Brain microvascular endothelial cell (primary cell): ENCODE data around the gene EIF3L.

Experiments used
- DNase-seq: peaks from one replicate; pipeline ENCODE4 v3.0.0-alpha.2; 2020
- H3K27ac ChIP-seq: fragments of 250-450 bp; sonication (Bioruptor Pico); 2 replicates; pipeline ENCODE4 v1.5.1; 2020; ENCODE audit warnings: mild to moderate bottlenecking, moderate library complexity
- H3K27me3 ChIP-seq: fragments of 250-450 bp; sonication (Bioruptor Pico); replicated peaks from 2 replicates; pipeline ENCODE4 v1.5.1; 2020; ENCODE audit warnings: mild to moderate bottlenecking
- H3K36me3 ChIP-seq: fragments of 250-450 bp; sonication (Bioruptor Pico); replicated peaks from 2 replicates; pipeline ENCODE4 v1.5.1; 2020; ENCODE audit warnings: mild to moderate bottlenecking
- H3K4me3 ChIP-seq: 2 replicates; pipeline ENCODE4 v1.5.1; 2011; ENCODE audit warnings: low read depth, mild to moderate bottlenecking, control low read depth, low read length, moderate library complexity
- CTCF ChIP-seq: IDR thresholded peaks from 2 replicates; pipeline ENCODE4 v1.5.1; 2011; ENCODE audit warnings: low read depth, mild to moderate bottlenecking, moderate library complexity, low read length, control low read depth, inconsistent platforms; ENCODE audit errors: missing control alignments
- in situ Hi-C: cut with HindIII; loops from 2 replicates; pipeline ENCODE4 v1.10.0; 2017; ENCODE audit warnings: low sequenced_read_pairs, low pct_ligation_motif_present

EIF3L gene

GRCh38 chr22:37808294-37808657 is 40.9 kb upstream of the EIF3L start:
- Histone ChIP-seq H3K27ac (peak overlapping the region; percentile 55), H3K36me3 (no peaks in the 10 kb centered on the region), H3K4me3 (peak overlapping the region; percentile 78), H3K27me3 (no peaks in the 10 kb centered on the region)
- no peak for TF ChIP-seq CTCF
- DNase-seq: no peak
- in situ Hi-C loops: no loop called here

GRCh38 chr22:37809672-37810333 is 39.4 kb upstream of the EIF3L start:
- Histone ChIP-seq H3K36me3 (peaks cover 5% of the 10 kb centered on the region), H3K4me3 (no peak overlapping the region), H3K27me3 (no peaks in the 10 kb centered on the region), H3K27ac (no peak overlapping the region)
- DNase-seq: no peak
- TF ChIP-seq CTCF: no peak
- in situ Hi-C loops: no loop called here

GRCh38 chr22:37811867-37812266 is 37.4 kb upstream of the EIF3L start:
- TF ChIP-seq CTCF: no peak
- DNase-seq: no peak
- Histone ChIP-seq H3K27ac (no peak overlapping the region), H3K27me3 (no peaks in the 10 kb centered on the region), H3K36me3 (peaks cover 7% of the 10 kb centered on the region), H3K4me3 (no peak overlapping the region)
- in situ Hi-C loops: no loop called here

GRCh38 chr22:37812869-37813678 is 36.1 kb upstream of the EIF3L start:
- Histone ChIP-seq H3K36me3 (peaks cover 7% of the 10 kb centered on the region), H3K4me3 (no peak overlapping the region)
- in situ Hi-C loops: no loop called here

GRCh38 chr22:37815593-37815992 is 33.6 kb upstream of the EIF3L start:
- in situ Hi-C loops: no loop called here
- Histone ChIP-seq H3K36me3 (peaks cover 7% of the 10 kb centered on the region), H3K4me3 (no peak overlapping the region), H3K27ac (no peak overlapping the region), H3K27me3 (no peaks in the 10 kb centered on the region)
- DNase-seq: no peak
- no peak for TF ChIP-seq CTCF

More at GRCh38 chr22:37812869-37813678, 36.1 kb upstream of the EIF3L start:
- no peaks in the 10 kb centered on the region for H3K27me3 ChIP-seq
- no peak for DNase-seq
- no peak for TF ChIP-seq CTCF
- H3K27ac ChIP-seq: no peak overlapping the region
